ENCODE results near the gene DNAH17.

DNAH17 gene

DNA sequence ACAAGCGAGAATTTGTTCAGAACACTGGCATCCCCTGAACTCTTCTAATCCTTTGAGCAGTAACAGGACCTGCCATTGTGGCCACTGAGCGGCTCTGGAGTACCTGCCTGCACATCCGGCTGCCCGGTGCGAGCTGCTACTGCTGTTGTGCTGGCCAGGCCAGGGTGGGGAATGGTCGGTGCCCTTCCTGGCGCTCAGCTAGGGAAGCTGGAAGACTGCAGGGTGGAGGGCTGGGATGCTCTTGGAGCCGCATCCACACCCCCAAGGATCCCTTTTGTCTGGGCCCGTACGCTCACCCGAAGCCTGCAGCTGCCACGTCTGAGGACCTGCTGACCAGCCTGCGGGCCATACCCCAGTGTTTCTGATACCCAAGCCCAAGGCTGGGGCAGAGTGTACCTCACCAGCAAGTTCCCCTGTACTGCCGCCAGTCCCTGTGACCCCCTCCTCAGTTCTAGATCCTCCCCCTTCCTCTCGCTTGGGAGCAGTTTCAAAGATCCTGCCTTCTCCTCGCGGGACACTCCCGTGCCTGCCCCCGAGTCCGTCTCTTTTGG lies 149.1 kb downstream of the DNAH17 start:
- TF ChIP-seq ZNF70 (CRISPR knock-in tag; IDR thresholded peaks at IDR 0.05): no peak
- TF ChIP-seq RARB (CRISPR knock-in tag; IDR thresholded peaks at IDR 0.05): no peak
- no peak for TF ChIP-seq ZNF565 (CRISPR knock-in tag; conservative IDR thresholded peaks at IDR 0.05; ENCODE audit: low read depth)
- TF ChIP-seq OSR1 (CRISPR knock-in tag; IDR thresholded peaks at IDR 0.05): no peak
- no peak for TF ChIP-seq TCF4 (CRISPR knock-in tag; IDR thresholded peaks at IDR 0.05; ENCODE audit: borderline replicate concordance)
- TF ChIP-seq BACH2 (CRISPR knock-in tag; IDR thresholded peaks at IDR 0.05; ENCODE audit: borderline replicate concordance): no peak
- TF ChIP-seq, protein P1, sequence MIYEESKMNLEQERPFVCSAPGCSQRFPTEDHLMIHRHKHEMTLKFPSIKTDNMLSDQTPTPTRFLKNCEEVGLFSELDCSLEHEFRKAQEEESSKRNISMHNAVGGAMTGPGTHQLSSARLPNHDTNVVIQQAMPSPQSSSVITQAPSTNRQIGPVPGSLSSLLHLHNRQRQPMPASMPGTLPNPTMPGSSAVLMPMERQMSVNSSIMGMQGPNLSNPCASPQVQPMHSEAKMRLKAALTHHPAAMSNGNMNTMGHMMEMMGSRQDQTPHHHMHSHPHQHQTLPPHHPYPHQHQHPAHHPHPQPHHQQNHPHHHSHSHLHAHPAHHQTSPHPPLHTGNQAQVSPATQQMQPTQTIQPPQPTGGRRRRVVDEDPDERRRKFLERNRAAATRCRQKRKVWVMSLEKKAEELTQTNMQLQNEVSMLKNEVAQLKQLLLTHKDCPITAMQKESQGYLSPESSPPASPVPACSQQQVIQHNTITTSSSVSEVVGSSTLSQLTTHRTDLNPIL (CRISPR knock-in tag; IDR thresholded peaks at IDR 0.05; ENCODE audit: low read depth): no peak
- no peak for TF ChIP-seq TOX (CRISPR knock-in tag; IDR thresholded peaks at IDR 0.05; ENCODE audit: borderline replicate concordance)
- no peak for TF ChIP-seq ESRRG (CRISPR knock-in tag; IDR thresholded peaks at IDR 0.05)
- ATAC-seq: no peak

DNA sequence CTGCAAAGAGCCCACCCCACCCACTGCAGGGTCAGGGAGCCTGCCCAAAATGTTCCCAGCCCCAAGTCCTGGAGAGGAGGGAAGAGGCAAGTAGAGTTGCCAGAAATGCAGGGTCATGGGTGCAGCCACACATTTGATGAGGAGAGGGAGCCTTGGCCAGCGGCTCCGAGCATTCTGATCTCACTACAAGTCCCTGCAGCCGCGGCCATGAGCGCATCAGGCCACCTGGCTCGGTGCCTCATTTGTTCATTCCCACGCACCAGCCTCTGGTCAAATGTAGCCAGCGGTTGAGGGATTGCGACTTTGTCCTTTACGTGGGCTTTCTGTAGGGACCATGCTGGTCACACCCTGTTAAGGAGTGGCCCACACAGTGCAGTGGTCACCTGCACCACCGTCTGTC lies 150.1 kb downstream of the DNAH17 start:
- no peak for ATAC-seq
- TF ChIP-seq ZFP3 (CRISPR knock-in tag; IDR thresholded peaks at IDR 0.05): no peak
- TF ChIP-seq CSDC2 (CRISPR knock-in tag; IDR thresholded peaks at IDR 0.05): no peak
- TF ChIP-seq PPARA (CRISPR knock-in tag; IDR thresholded peaks at IDR 0.05; ENCODE audit: borderline replicate concordance): no peak
- no peak for TF ChIP-seq OSR1 (CRISPR knock-in tag; IDR thresholded peaks at IDR 0.05)
- no peak for TF ChIP-seq RARB (CRISPR knock-in tag; IDR thresholded peaks at IDR 0.05)
- TF ChIP-seq ZNF8 (CRISPR knock-in tag; IDR thresholded peaks at IDR 0.05): no peak
- no peak for TF ChIP-seq ESRRG (CRISPR knock-in tag; IDR thresholded peaks at IDR 0.05)
- TF ChIP-seq, protein P2, sequence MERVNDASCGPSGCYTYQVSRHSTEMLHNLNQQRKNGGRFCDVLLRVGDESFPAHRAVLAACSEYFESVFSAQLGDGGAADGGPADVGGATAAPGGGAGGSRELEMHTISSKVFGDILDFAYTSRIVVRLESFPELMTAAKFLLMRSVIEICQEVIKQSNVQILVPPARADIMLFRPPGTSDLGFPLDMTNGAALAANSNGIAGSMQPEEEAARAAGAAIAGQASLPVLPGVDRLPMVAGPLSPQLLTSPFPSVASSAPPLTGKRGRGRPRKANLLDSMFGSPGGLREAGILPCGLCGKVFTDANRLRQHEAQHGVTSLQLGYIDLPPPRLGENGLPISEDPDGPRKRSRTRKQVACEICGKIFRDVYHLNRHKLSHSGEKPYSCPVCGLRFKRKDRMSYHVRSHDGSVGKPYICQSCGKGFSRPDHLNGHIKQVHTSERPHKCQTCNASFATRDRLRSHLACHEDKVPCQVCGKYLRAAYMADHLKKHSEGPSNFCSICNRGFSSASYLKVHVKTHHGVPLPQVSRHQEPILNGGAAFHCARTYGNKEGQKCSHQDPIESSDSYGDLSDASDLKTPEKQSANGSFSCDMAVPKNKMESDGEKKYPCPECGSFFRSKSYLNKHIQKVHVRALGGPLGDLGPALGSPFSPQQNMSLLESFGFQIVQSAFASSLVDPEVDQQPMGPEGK (CRISPR knock-in tag; IDR thresholded peaks at IDR 0.05; ENCODE audit: borderline replicate concordance): no peak
- no peak for TF ChIP-seq ZNF70 (CRISPR knock-in tag; IDR thresholded peaks at IDR 0.05)
- TF ChIP-seq TOX (CRISPR knock-in tag; IDR thresholded peaks at IDR 0.05; ENCODE audit: borderline replicate concordance): no peak
- no peak for TF ChIP-seq GLIS3 (CRISPR knock-in tag; IDR thresholded peaks at IDR 0.05)
- TF ChIP-seq, protein P3, sequence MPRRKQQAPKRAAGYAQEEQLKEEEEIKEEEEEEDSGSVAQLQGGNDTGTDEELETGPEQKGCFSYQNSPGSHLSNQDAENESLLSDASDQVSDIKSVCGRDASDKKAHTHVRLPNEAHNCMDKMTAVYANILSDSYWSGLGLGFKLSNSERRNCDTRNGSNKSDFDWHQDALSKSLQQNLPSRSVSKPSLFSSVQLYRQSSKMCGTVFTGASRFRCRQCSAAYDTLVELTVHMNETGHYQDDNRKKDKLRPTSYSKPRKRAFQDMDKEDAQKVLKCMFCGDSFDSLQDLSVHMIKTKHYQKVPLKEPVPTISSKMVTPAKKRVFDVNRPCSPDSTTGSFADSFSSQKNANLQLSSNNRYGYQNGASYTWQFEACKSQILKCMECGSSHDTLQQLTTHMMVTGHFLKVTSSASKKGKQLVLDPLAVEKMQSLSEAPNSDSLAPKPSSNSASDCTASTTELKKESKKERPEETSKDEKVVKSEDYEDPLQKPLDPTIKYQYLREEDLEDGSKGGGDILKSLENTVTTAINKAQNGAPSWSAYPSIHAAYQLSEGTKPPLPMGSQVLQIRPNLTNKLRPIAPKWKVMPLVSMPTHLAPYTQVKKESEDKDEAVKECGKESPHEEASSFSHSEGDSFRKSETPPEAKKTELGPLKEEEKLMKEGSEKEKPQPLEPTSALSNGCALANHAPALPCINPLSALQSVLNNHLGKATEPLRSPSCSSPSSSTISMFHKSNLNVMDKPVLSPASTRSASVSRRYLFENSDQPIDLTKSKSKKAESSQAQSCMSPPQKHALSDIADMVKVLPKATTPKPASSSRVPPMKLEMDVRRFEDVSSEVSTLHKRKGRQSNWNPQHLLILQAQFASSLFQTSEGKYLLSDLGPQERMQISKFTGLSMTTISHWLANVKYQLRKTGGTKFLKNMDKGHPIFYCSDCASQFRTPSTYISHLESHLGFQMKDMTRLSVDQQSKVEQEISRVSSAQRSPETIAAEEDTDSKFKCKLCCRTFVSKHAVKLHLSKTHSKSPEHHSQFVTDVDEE (CRISPR knock-in tag; IDR thresholded peaks at IDR 0.05): no peak
- TF ChIP-seq, protein P1 (CRISPR knock-in tag; IDR thresholded peaks at IDR 0.05; ENCODE audit: low read depth): no peak
- TF ChIP-seq ZFP30 (CRISPR knock-in tag; IDR thresholded peaks at IDR 0.05): no peak
- TF ChIP-seq ZC3H10 (CRISPR knock-in tag; IDR thresholded peaks at IDR 0.05): no peak
- TF ChIP-seq ARNTL (CRISPR knock-in tag; IDR thresholded peaks at IDR 0.05; ENCODE audit: borderline replicate concordance, low read depth): no peak
- no peak for TF ChIP-seq ISL1 (CRISPR knock-in tag; IDR thresholded peaks at IDR 0.05)
- TF ChIP-seq BACH2 (CRISPR knock-in tag; IDR thresholded peaks at IDR 0.05; ENCODE audit: borderline replicate concordance): no peak
- TF ChIP-seq TCF4 (CRISPR knock-in tag; IDR thresholded peaks at IDR 0.05; ENCODE audit: borderline replicate concordance): no peak

DNA sequence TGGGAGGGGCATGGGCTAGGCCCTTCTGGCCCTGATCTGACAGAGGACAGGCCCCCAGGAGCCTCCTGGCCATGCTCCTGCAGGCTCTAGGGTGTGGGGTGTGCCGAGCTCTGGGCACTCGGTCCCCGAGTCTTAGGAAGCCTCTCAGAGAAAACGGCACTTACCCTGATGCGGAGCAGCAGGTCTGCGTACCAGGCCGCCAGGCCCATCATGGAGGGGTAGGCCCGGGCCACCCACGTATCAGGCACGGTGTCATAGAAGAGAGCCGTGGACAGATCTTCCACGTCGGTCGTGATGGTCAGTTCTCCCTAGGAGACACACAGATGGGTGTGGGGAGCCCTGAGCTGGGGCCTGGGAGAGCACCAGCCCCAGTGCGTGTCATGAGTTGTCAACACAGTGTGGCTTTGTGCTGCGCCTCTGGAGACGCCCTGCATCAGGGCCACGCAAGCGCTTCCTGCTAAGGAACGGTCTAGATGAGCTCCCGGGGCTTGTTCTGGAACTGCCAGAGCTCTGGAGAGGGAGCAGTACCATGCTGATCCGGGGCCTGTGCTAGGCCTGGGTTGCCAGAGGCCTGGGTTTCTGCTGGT lies 150.8 kb downstream of the DNAH17 start:
- ATAC-seq: no peak
- TF ChIP-seq, protein P4, sequence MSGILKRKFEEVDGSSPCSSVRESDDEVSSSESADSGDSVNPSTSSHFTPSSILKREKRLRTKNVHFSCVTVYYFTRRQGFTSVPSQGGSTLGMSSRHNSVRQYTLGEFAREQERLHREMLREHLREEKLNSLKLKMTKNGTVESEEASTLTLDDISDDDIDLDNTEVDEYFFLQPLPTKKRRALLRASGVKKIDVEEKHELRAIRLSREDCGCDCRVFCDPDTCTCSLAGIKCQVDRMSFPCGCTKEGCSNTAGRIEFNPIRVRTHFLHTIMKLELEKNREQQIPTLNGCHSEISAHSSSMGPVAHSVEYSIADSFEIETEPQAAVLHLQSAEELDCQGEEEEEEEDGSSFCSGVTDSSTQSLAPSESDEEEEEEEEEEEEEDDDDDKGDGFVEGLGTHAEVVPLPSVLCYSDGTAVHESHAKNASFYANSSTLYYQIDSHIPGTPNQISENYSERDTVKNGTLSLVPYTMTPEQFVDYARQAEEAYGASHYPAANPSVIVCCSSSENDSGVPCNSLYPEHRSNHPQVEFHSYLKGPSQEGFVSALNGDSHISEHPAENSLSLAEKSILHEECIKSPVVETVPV (CRISPR knock-in tag; IDR thresholded peaks at IDR 0.05): no peak
- TF ChIP-seq, protein P1 (CRISPR knock-in tag; IDR thresholded peaks at IDR 0.05; ENCODE audit: low read depth): no peak
- no peak for TF ChIP-seq SNAI2 (CRISPR knock-in tag; IDR thresholded peaks at IDR 0.05)
- no peak for TF ChIP-seq ZNF8 (CRISPR knock-in tag; IDR thresholded peaks at IDR 0.05)
- no peak for TF ChIP-seq BACH2 (CRISPR knock-in tag; IDR thresholded peaks at IDR 0.05; ENCODE audit: borderline replicate concordance)
- no peak for TF ChIP-seq ESRRG (CRISPR knock-in tag; IDR thresholded peaks at IDR 0.05)
- TF ChIP-seq, protein P5, sequence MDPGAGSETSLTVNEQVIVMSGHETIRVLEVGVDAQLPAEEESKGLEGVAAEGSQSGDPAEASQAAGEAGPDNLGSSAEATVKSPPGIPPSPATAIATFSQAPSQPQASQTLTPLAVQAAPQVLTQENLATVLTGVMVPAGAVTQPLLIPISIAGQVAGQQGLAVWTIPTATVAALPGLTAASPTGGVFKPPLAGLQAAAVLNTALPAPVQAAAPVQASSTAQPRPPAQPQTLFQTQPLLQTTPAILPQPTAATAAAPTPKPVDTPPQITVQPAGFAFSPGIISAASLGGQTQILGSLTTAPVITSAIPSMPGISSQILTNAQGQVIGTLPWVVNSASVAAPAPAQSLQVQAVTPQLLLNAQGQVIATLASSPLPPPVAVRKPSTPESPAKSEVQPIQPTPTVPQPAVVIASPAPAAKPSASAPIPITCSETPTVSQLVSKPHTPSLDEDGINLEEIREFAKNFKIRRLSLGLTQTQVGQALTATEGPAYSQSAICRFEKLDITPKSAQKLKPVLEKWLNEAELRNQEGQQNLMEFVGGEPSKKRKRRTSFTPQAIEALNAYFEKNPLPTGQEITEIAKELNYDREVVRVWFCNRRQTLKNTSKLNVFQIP (CRISPR knock-in tag; IDR thresholded peaks at IDR 0.05; ENCODE audit: borderline replicate concordance, low read depth): no peak
- no peak for TF ChIP-seq CSDC2 (CRISPR knock-in tag; IDR thresholded peaks at IDR 0.05)
- no peak for TF ChIP-seq ZFP30 (CRISPR knock-in tag; IDR thresholded peaks at IDR 0.05)

All from SK-N-SH treated with all-trans-retinoic acid at 6 μM for 48 hours (cell line).